HepG2 (cell line): ENCODE results near the gene COASY. TPM values are rescaled to one million over a fixed set of nuclear protein-coding genes. Genes with fewer than 3 reads are reported as not detected.

ENCODE experiments used
- DMAP1 ChIP-seq: IDR thresholded peaks from 2 replicates; pipeline ENCODE4 v1.6.1; 2016
- FOXA1 ChIP-seq, 2 experiments: fragments of 450-650 bp in 1 of 2; sonication (generic) in 1 of 2; formaldehyde crosslinking in 1 of 2; IDR thresholded peaks; 2 replicates each; pipeline versions ENCODE4 v1.4.0 to v1.6.1; 2016 to 2020; ENCODE audit warnings: missing genetic modification reagents in 1 of 2
- GTF3A ChIP-seq: sonication (generic); formaldehyde crosslinking; conservative IDR thresholded peaks from 2 replicates; pipeline ENCODE4 v1.4.0; 2020; ENCODE audit warnings: mild to moderate bottlenecking, missing genetic modification reagents
- NFATC3 ChIP-seq: sonication (generic); formaldehyde crosslinking; IDR thresholded peaks from 2 replicates; pipeline ENCODE4 v1.5.1; 2020; ENCODE audit warnings: mild to moderate bottlenecking, missing genetic modification reagents
- NFYB ChIP-seq: sonication (generic); formaldehyde crosslinking; IDR thresholded peaks from 2 replicates; pipeline ENCODE4 v1.4.0; 2020; ENCODE audit warnings: missing genetic modification reagents
- RAD21 ChIP-seq: fragments of 450-650 bp; formaldehyde crosslinking; IDR thresholded peaks from 2 replicates; pipeline ENCODE4 v1.5.0; 2020; ENCODE audit warnings: mild to moderate bottlenecking
- ZEB1 ChIP-seq: IDR thresholded peaks from 2 replicates; pipeline ENCODE4 v1.6.1; 2012; ENCODE audit warnings: mild to moderate bottlenecking, low read depth, inconsistent platforms; ENCODE audit not compliant: insufficient replicate concordance
- ZNF205 ChIP-seq: IDR thresholded peaks from 2 replicates; pipeline ENCODE4 v1.6.1; 2018; ENCODE audit warnings: missing biosample characterization, missing genetic modification reagents
- ZNF264 ChIP-seq: sonication (generic); formaldehyde crosslinking; IDR thresholded peaks from 2 replicates; pipeline ENCODE4 v1.4.0; 2020; ENCODE audit warnings: missing genetic modification reagents
- ZSCAN21 ChIP-seq: sonication (generic); formaldehyde crosslinking; IDR thresholded peaks from 2 replicates; pipeline ENCODE4 v1.8.0; 2022; ENCODE audit warnings: mild to moderate bottlenecking, missing genetic modification reagents, moderate library complexity, borderline replicate concordance
- polyA plus RNA-seq, 8 experiments: library from polyadenylated mRNA; depleted of rRNA in 3 of 8; stranded (reverse) in 7 of 8; unstranded in 1 of 8; fragments of >200 nt; fragmentation: Illumina TruSeq in 4 of 8; extraction: Trizol in 4 of 8; gene quantifications; 2 replicates each; pipeline versions ENCODE4 v1.2.1 to v1.2.3, GENCODE V29; 2011 to 2016; ENCODE audit warnings: low read depth in 4 of 8, missing spikeins in 1 of 8, mixed read lengths in 1 of 8; ENCODE audit not compliant: insufficient read depth in 1 of 8
- total RNA-seq, 5 experiments: library from RNA; depleted of rRNA; stranded (reverse); fragments of >200 nt; fragmentation: Illumina TruSeq; extraction: Trizol; gene quantifications; 2 replicates each; pipeline ENCODE4 v1.2.3, GENCODE V29; 2016; ENCODE audit warnings: low read depth in 1 of 5
- TF ChIP-seq, protein P1 (sequence below): sonication (generic); formaldehyde crosslinking; IDR thresholded peaks from 2 replicates; pipeline ENCODE4 v1.5.0; 2020; ENCODE audit warnings: mild to moderate bottlenecking, missing genetic modification reagents
- TF ChIP-seq, protein P2 (sequence below): sonication (generic); formaldehyde crosslinking; IDR thresholded peaks from 2 replicates; pipeline ENCODE4 v1.5.1; 2020; ENCODE audit warnings: mild to moderate bottlenecking, missing genetic modification reagents, moderate library complexity
- TF ChIP-seq, protein P3 (sequence below), 2 experiments: fragments of 450-650 bp in 1 of 2; sonication (generic) in 1 of 2; formaldehyde crosslinking in 1 of 2; IDR thresholded peaks; 2 replicates each; pipeline versions ENCODE4 v1.6.1 to v1.8.0; 2016 to 2022; ENCODE audit warnings: antibody characterized with exemption in 1 of 2, mild to moderate bottlenecking in 1 of 2, missing genetic modification reagents in 1 of 2

The COASY gene
- total and polyA plus RNA-seq, 2 of the 13 experiments (the other 11 are each of a cell fraction or from before 2014, with no cell fraction given) = 90.7 to 125 TPM

DNA sequence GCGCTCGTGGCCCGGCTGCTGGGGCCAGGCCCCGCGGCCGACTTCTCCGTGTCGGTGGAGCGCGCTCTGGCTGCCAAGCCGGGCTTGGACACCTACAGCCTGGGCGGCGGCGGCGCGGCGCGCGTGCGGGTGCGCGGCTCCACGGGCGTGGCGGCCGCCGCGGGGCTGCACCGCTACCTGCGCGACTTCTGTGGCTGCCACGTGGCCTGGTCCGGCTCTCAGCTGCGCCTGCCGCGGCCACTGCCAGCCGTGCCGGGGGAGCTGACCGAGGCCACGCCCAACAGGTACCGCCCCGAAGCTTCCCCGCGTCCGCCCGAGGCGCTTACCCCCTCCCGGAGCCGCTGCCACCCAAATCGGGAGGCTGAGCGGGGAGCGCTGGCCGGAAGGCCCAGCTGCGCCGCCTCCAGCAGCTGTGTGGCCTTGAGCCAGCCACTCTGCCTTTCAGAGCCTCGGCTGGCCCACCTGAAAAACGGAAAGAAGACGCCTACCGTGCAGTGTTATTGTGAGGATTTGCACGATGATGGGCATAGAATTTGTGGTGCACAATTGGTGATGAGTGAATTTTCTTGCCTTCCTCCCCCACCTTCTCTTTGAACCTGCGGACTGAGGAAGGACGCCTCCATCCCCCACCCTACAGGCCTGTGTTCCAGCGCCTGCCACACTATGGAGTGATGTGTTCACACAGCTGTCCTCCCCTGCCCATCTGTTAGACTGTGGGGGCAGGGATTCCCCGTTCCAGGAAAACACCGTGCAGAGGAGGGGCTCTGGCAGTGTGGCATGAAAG, 25.4 kb upstream of the COASY start (continued):
- TF ChIP-seq GTF3A (CRISPR knock-in tag) = no peak
- peak; percentile 61; the same call in 1 of the 2 replicates for TF ChIP-seq ZNF264 (CRISPR knock-in tag)
- peak; percentile 80 for TF ChIP-seq RAD21 (CRISPR knock-in tag)
- 0 out of 2 replicates have a peak, but pooled peaks have one; percentile 11 for TF ChIP-seq NFATC3 (CRISPR knock-in tag)
- peak; percentile 83; the same call in 1 of the 2 replicates for TF ChIP-seq DMAP1 (CRISPR knock-in tag)
- peak; percentile 35; the same call in 1 of the 2 replicates for TF ChIP-seq ZSCAN21 (CRISPR knock-in tag)
- TF ChIP-seq NFYB (CRISPR knock-in tag) = 0 out of 2 replicates have a peak, but pooled peaks have one; percentile 32
- TF ChIP-seq, protein P1, sequence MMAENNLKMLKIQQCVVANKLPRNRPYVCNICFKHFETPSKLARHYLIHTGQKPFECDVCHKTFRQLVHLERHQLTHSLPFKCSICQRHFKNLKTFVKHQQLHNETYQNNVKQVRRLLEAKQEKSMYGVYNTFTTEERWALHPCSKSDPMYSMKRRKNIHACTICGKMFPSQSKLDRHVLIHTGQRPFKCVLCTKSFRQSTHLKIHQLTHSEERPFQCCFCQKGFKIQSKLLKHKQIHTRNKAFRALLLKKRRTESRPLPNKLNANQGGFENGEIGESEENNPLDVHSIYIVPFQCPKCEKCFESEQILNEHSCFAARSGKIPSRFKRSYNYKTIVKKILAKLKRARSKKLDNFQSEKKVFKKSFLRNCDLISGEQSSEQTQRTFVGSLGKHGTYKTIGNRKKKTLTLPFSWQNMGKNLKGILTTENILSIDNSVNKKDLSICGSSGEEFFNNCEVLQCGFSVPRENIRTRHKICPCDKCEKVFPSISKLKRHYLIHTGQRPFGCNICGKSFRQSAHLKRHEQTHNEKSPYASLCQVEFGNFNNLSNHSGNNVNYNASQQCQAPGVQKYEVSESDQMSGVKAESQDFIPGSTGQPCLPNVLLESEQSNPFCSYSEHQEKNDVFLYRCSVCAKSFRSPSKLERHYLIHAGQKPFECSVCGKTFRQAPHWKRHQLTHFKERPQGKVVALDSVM = peak; percentile 68; the same call in 1 of the 2 replicates
- TF ChIP-seq, protein P2, sequence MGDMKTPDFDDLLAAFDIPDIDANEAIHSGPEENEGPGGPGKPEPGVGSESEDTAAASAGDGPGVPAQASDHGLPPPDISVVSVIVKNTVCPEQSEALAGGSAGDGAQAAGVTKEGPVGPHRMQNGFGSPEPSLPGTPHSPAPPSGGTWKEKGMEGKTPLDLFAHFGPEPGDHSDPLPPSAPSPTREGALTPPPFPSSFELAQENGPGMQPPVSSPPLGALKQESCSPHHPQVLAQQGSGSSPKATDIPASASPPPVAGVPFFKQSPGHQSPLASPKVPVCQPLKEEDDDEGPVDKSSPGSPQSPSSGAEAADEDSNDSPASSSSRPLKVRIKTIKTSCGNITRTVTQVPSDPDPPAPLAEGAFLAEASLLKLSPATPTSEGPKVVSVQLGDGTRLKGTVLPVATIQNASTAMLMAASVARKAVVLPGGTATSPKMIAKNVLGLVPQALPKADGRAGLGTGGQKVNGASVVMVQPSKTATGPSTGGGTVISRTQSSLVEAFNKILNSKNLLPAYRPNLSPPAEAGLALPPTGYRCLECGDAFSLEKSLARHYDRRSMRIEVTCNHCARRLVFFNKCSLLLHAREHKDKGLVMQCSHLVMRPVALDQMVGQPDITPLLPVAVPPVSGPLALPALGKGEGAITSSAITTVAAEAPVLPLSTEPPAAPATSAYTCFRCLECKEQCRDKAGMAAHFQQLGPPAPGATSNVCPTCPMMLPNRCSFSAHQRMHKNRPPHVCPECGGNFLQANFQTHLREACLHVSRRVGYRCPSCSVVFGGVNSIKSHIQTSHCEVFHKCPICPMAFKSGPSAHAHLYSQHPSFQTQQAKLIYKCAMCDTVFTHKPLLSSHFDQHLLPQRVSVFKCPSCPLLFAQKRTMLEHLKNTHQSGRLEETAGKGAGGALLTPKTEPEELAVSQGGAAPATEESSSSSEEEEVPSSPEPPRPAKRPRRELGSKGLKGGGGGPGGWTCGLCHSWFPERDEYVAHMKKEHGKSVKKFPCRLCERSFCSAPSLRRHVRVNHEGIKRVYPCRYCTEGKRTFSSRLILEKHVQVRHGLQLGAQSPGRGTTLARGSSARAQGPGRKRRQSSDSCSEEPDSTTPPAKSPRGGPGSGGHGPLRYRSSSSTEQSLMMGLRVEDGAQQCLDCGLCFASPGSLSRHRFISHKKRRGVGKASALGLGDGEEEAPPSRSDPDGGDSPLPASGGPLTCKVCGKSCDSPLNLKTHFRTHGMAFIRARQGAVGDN (CRISPR knock-in tag) = peak; percentile 96
- TF ChIP-seq FOXA1 (IDR thresholded peaks at IDR 0.05) = no peak
- peak; percentile 31 for TF ChIP-seq FOXA1 (CRISPR knock-in tag; IDR thresholded peaks at IDR 0.05)
- peak; percentile 73 for TF ChIP-seq ZNF205 (CRISPR knock-in tag)
- TF ChIP-seq, protein P3, sequence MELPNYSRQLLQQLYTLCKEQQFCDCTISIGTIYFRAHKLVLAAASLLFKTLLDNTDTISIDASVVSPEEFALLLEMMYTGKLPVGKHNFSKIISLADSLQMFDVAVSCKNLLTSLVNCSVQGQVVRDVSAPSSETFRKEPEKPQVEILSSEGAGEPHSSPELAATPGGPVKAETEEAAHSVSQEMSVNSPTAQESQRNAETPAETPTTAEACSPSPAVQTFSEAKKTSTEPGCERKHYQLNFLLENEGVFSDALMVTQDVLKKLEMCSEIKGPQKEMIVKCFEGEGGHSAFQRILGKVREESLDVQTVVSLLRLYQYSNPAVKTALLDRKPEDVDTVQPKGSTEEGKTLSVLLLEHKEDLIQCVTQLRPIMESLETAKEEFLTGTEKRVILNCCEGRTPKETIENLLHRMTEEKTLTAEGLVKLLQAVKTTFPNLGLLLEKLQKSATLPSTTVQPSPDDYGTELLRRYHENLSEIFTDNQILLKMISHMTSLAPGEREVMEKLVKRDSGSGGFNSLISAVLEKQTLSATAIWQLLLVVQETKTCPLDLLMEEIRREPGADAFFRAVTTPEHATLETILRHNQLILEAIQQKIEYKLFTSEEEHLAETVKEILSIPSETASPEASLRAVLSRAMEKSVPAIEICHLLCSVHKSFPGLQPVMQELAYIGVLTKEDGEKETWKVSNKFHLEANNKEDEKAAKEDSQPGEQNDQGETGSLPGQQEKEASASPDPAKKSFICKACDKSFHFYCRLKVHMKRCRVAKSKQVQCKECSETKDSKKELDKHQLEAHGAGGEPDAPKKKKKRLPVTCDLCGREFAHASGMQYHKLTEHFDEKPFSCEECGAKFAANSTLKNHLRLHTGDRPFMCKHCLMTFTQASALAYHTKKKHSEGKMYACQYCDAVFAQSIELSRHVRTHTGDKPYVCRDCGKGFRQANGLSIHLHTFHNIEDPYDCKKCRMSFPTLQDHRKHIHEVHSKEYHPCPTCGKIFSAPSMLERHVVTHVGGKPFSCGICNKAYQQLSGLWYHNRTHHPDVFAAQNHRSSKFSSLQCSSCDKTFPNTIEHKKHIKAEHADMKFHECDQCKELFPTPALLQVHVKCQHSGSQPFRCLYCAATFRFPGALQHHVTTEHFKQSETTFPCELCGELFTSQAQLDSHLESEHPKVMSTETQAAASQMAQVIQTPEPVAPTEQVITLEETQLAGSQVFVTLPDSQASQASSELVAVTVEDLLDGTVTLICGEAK (IDR thresholded peaks at IDR 0.05) = no peak
- TF ChIP-seq, protein P3 (CRISPR knock-in tag; IDR thresholded peaks at IDR 0.05) = 0 out of 2 replicates have a peak, but pooled peaks have one; percentile 24
- no peak for TF ChIP-seq ZEB1
